Body of pancreas (tissue), 4 donors: ENCODE data around the gene ALCAM.

Experiments used
- CTCF ChIP-seq, 7 experiments: fragments of 450-650 bp in 4 of 7; fragments of 200-600 bp in 3 of 7; sonication (generic) in 3 of 7; IDR thresholded peaks; one replicate each; pipeline ENCODE4 v1.5.1; 2016 to 2019; ENCODE audit warnings: antibody characterized with exemption in 7 of 7
- POLR2A ChIP-seq, 3 donors: fragments of 450-650 bp; IDR thresholded peaks; one replicate each; pipeline ENCODE4 v1.6.1; 2016; ENCODE audit warnings: antibody characterized with exemption in 3 of 3, mild to moderate bottlenecking in 2 of 3

DNA sequence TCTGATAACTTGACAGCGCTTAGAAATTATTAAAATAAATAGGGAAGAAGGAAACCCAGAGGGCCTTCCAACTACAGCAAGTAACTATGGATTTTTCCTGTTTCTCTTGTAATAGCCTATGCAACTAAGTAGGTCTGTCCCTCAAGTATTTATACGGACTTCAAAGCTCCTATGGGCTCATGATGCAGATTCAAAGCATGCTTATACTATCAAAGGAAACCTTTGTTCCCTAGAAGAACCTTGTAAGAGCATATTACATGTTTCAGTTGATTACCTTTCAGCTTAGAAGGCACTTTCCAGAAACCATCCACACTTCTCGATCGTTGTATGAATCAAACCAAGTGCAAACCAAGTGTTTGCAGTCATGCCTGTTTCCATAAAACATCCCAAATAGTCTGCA, 158.8 kb downstream of the ALCAM start:
- no peak for TF ChIP-seq CTCF (IDR thresholded peaks at IDR 0.05)
- TF ChIP-seq POLR2A (IDR thresholded peaks at IDR 0.05) = no peak
